HG02981 (cell line): Measurements from ENCODE around the gene COL1A2.

ENCODE experiments used
- ATAC-seq: cut with Tn5 transposase; IDR thresholded peaks from one replicate; pipeline ENCODE4 v1.9.1; 2021; ENCODE audit warnings: mild to moderate bottlenecking, moderate library complexity; ENCODE audit not compliant: unreplicated experiment

The COL1A2 gene

GRCh38 chr7:94476251-94476840 is 81.7 kb downstream of the COL1A2 start:
- ATAC-seq, result no peak

DNA sequence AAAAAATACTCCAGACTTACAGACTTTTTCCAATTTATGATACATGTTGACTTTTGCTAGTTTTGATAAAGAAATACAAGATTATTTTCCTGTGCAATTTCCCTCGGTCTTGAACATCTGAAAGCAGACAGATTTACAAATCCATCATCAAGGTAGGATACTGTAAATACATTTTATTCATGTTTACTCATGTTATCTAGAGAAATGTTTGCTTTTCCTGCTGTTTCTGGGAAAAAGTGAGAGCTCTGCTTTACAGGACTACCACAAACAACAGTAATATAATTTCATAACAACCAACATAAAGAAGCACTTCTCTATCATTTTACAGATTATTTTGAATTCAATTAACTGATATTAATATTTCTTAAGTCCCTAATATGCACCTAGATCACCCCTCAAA is 83.2 kb downstream of the COL1A2 start:
- no peak for ATAC-seq

DNA sequence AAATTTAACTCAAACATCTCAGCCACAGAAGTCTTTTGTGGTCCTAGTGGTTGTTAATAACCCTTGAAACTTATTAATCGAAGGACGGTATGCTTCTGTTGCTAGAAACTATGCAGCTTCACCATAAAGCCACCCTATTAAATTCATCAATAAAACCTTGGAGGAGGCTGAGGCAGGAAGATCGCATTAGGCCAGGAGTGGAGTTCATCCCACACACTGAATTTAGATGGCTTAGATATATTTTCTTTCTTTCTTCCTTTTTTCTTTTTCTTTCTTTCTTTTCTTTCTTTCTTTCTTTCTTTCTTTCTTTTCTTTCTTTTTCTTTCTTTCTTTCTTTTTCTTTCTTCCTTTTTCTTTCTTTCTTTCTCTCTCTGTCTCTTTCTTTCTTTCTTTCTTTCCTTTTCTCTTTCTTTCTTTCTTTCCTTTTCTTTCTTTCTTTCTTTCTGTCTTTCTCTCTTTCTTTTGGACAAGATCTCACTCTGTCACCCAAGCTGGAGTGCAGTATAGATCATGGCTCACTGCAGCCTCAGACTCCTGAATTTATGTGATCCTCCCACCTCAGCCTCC is 84.0 kb downstream of the COL1A2 start:
- ATAC-seq, result no peak
